Measurements from ENCODE around the gene FAM193B. TPM values are rescaled to one million over a fixed set of nuclear protein-coding genes. Genes with fewer than 3 reads are reported as not detected.
A peak's percentile ranks its signal among the peaks of the same experiment; 100 is the strongest.

The FAM193B gene
- total RNA-seq, 3 donors from 2014 or later = 35.4 to 81.5 (median 77.0) TPM

DNA sequence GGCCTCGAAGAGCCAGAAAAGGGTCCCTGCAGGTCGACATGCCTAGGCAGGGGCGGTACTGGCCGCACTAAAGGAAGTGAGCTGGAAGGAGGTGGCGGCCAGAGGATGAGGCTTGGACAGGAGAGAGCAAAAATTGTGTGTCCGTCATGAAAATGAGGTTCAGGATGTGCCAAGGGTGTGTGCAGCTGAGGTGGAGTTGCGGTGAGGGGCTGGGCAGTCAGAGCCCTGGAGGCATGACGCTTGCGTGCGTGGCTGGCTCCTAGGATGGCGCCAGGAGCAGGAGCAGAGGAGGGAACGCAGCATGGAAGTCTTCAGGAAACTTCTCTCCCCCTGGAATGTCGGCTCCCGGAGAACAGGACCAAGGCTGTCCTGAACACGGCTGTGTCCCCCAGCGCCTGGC lies 51.5 kb downstream of the FAM193B start:
- intact Hi-C loops (cut with DNase I; ENCODE audit: low total_unique reads) = loop anchor here (5.0 kb wide), 1 partner anchor 101 kb away; the partner anchor contains the start of gene PFN3
- Histone ChIP-seq H3K9me3 (no peaks in the 10 kb centered on the region), H3K36me3 (no peaks in the 10 kb centered on the region), H3K4me1 (no peaks in the 10 kb centered on the region), H3K4me3 (peak overlapping the region in 1 of 3 donors; percentile 29), H3K27me3 (no peaks in the 10 kb centered on the region), H3K27ac (no peak overlapping the region)
- TF ChIP-seq POLR2A (IDR thresholded peaks at IDR 0.05) = no peak
- TF ChIP-seq POLR2AphosphoS5 (IDR thresholded peaks at IDR 0.05) = no peak
- no peak for TF ChIP-seq CTCF (IDR thresholded peaks at IDR 0.05)
- DNase-seq (ENCODE audit: low spot score in 2 of 2) = no peak

DNA sequence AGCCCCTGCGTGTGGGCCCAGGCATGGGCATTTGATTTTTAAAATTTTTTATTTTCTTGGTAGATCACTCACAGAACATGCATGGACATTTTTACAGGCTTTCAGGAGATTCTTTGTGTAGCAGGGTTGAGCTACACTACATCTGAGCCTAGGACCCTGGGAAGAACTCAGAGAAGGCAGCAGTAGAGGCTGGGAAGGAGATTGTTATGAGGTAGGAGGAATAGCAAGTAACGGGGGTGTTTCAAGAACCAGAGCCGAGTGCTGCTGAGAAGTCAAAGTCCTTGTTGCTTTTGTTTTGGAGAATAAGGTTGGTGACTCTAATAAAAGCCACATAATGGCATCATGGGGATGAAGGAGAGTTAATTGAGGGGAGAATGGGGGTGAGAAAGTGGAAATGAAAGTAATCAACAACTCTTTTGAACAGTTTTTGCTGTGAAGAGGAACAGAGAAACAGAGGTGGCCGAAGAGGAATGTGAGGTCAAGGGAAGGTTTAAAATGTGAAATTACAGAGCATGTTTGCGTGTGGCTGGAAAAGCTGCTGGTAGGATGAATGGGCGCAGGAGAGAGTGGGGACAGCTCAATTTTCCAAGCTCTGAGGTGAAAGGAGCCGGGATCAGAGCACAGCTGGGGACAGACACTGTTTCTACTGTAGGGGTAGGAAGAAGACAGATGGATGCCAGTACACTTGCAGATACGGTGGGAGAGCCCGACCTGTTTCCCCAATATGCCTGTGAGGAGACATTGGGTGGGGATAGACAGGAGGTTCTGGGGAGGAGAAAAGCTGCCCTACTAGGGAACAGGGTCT lies 52.3 kb downstream of the FAM193B start:
- no peak overlapping the region for H3K27ac ChIP-seq
- no peaks in the 10 kb centered on the region for H3K27me3 ChIP-seq
- intact Hi-C loops (cut with DNase I; ENCODE audit: low total_unique reads) = loop anchor here (5.0 kb wide), 1 partner anchor 100 kb away; the partner anchor contains the start of gene PFN3
- no peak for DNase-seq (ENCODE audit: low spot score in 2 of 2)
- H3K9me3 ChIP-seq = no peaks in the 10 kb centered on the region
- no peak for TF ChIP-seq CTCF (IDR thresholded peaks at IDR 0.05)
- TF ChIP-seq POLR2A (IDR thresholded peaks at IDR 0.05) = no peak
- no peak for TF ChIP-seq POLR2AphosphoS5 (IDR thresholded peaks at IDR 0.05)
- H3K36me3 ChIP-seq = no peaks in the 10 kb centered on the region
- H3K4me3 ChIP-seq = no peak overlapping the region
- H3K4me1 ChIP-seq = no peaks in the 10 kb centered on the region

DNA sequence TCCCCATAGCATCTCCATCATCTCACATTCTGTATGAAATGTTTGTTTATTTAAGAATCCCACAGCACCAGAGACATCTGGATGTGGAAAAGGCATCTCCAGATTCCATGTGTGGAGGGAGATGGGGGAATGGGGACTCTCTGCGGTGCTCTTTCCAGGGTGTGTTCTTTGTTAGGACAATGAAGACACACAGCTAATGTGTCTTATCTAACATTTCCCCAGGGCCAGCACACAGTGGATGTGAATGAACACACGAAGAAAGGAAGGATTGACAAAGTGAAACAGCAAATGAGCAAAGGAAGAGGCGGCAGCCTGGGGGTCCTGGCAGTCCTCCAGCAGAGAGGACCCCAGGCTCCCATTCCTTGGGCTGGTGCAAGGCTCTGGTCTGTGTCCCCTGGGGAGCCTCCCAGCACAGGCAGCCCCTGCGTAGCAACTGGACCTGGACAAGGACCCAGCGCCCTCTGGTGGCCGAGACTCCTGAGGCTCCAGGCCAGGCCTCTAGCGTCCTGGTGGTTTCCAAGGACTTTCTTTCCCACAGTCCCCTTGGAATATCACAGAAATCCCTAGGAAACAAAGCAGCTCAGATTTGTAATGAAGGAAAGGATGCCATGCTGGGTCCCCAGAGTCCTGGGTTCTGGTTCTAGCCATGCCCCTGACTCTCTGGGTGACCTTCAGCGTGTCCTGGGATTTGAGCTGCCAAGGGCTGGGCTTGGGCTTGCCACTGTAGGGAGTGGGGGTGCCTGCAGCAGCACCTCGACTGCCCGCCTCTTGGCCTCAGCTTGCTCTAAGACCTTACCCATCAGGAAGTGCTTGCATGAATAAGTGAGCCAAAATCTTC lies 53.5 kb downstream of the FAM193B start:
- Histone ChIP-seq H3K27me3 (no peaks in the 10 kb centered on the region), H3K27ac (no peak overlapping the region), H3K4me3 (no peak overlapping the region), H3K4me1 (peaks cover 0 to 4% of the 10 kb centered on the region in 2 donors), H3K9me3 (no peaks in the 10 kb centered on the region), H3K36me3 (no peaks in the 10 kb centered on the region)
- DNase-seq (ENCODE audit: low spot score in 2 of 2) = peak; percentile 78 to 86
- TF ChIP-seq POLR2A (IDR thresholded peaks at IDR 0.05) (no peak), CTCF (IDR thresholded peaks at IDR 0.05) (peak; percentile 60 to 88 (median 87)), POLR2AphosphoS5 (IDR thresholded peaks at IDR 0.05) (no peak)
- intact Hi-C loops (cut with DNase I; ENCODE audit: low total_unique reads) = loop anchor here (5.0 kb wide), 1 partner anchor 99 kb away; the partner anchor contains the start of gene PFN3

DNA sequence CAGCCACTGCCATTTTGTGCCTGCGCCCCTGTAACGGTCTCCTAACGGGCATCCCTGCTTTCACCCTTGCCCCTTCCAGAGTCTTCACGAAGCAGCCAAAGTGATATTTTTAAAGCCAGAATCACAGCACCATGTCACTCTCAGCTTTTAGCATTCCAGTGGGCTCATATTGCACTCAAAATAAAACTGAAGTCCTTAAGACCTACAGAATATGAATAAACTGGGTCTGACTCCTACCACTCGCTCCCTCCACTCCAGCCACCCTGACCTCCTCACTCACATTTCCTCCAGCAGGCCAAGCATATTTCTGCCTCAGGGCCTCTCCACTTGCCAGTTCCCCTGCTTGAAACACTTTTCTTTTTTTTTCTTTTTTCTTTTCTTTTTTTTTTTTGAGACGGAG lies 54.5 kb downstream of the FAM193B start:
- H3K4me3 ChIP-seq = no peak overlapping the region
- H3K36me3 ChIP-seq = no peaks in the 10 kb centered on the region
- intact Hi-C loops (cut with DNase I; ENCODE audit: low total_unique reads) = loop anchor here (5.0 kb wide), 1 partner anchor 98 kb away; the partner anchor contains the start of gene PFN3
- TF ChIP-seq CTCF (IDR thresholded peaks at IDR 0.05) = no peak
- no peak for TF ChIP-seq POLR2A (IDR thresholded peaks at IDR 0.05)
- no peak for TF ChIP-seq POLR2AphosphoS5 (IDR thresholded peaks at IDR 0.05)
- no peaks in the 10 kb centered on the region for H3K27me3 ChIP-seq
- H3K27ac ChIP-seq = no peak overlapping the region
- no peak for DNase-seq (ENCODE audit: low spot score in 2 of 2)
- H3K4me1 ChIP-seq = peaks cover 0 to 5% of the 10 kb centered on the region in 2 donors
- H3K9me3 ChIP-seq = no peaks in the 10 kb centered on the region
